ENCODE measurements around the gene CDKAL1.

Gene CDKAL1

GRCh38 chr6:21279619-21280018 lies 745.4 kb downstream of the CDKAL1 start:
- DNase-seq = no peak

GRCh38 chr6:21281366-21281765 lies 747.1 kb downstream of the CDKAL1 start:
- DNase-seq = no peak
